T-helper 2 cell (primary cell): Measurements from ENCODE around the gene RAPGEF6.
A peak's percentile ranks its signal among the peaks of the same experiment; 100 is the strongest.
"Not testable (repeated sequence)": the region's sequence is repeated elsewhere in the genome, so short reads cannot be mapped to it uniquely, and the experiment has no call there.

Experiments
- DNase-seq, 5 experiments: peaks; one replicate each; pipeline versions ENCODE4 v3.0.0 to v3.0.0-alpha.2; 2012 to 2022

RAPGEF6 gene

GRCh38 chr5:131384173-131384572, 250.9 kb downstream of the RAPGEF6 start:
- DNase-seq, result peak in 1 of 5 experiments; percentile 41

DNA sequence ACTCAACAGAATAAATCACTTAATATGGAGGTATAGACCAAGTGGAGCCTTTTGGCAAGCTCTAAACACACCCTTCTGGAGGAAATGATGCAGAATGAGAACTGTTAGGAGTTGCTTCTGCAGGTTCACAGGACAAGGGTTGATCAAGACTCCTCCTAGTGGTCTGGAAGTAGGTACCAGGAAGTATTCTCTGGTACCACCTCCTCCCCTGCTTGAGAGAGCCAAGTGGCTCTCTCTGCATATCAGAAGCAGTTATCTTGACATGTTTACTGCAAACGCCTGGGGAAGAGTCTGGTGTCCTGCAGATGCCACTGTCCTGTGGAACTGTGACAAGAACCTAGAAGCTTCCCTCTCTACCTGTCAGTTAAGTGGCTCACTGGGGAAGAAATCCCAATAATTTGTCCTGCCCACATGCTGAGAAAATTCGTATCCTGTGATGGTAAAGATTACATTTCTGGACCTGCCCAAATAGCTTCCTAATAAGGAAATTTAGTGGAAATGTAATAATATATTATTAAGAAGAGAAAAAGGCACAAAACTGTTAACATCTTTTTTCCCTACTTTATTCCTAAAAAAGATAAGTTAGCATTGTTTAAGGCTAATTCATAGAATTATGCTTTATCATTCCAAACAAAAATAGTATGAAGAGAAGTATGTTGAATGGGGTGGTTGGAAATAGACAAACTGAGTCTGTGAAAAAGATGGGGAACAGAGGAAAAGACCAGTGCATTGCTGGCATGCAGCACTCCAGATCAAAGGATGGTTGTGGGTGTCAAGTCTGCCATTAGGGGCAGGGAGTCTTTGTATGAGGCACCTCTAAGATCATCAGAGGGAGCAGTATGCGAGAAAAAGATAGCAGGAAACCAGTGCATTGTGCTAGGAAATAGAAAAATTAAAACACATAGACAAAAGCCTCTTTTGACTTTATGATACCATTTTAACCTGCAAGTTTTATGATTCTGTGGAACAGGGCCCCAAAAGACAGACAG, 252.3 kb downstream of the RAPGEF6 start:
- DNase-seq, result peak in 3 of 5 experiments; percentile 35 to 95 (median 72)

GRCh38 chr5:131381777-131382176, 253.3 kb downstream of the RAPGEF6 start:
- peak in 1 of 5 experiments; percentile 62 for DNase-seq

- DNase-seq, result peak in 1 of 5 experiments; percentile 51
These were observed 254.0 kb downstream of the RAPGEF6 start for GRCh38 chr5:131381021-131381420.

DNA sequence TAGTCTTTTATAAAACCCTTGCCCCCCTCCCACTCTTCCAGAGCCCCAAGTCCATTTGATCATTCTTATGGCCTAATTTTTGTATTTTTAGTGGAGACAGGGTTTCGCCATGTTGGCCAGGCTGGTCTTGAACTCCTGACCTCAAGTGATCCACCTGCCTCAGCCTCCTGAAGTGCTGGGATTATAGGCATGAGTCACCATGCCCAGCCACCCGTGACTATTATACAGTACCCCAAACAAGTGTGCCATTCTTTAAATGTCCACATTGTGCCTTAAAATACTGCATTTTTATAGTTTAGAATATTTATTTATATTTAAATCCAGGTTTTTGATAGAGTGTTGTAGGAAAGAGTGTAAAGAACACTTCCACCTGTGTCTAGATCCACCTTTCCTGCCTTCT, 254.8 kb downstream of the RAPGEF6 start:
- not testable (repeated sequence) for DNase-seq

DNA sequence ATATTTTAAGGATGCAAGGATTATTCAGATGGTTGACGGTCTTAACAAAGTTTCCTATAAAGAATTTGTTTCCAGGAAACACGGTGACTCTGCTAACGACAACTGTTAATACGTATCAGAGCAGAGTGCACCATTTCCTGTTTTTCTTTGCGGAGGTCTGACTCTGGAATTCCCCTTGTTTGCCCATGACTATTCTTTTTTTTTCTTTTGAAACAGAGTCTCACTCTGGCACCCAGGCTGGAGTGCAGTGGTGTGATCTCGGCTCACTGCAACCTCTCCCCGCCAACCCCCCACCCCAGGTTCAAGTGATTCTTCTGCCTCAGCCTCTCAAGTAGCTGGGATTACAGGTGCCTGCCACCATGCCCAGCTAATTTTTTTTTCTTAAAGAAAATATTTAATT, 255.3 kb downstream of the RAPGEF6 start:
- peak; percentile 33 to 91 (median 67) for DNase-seq

DNA sequence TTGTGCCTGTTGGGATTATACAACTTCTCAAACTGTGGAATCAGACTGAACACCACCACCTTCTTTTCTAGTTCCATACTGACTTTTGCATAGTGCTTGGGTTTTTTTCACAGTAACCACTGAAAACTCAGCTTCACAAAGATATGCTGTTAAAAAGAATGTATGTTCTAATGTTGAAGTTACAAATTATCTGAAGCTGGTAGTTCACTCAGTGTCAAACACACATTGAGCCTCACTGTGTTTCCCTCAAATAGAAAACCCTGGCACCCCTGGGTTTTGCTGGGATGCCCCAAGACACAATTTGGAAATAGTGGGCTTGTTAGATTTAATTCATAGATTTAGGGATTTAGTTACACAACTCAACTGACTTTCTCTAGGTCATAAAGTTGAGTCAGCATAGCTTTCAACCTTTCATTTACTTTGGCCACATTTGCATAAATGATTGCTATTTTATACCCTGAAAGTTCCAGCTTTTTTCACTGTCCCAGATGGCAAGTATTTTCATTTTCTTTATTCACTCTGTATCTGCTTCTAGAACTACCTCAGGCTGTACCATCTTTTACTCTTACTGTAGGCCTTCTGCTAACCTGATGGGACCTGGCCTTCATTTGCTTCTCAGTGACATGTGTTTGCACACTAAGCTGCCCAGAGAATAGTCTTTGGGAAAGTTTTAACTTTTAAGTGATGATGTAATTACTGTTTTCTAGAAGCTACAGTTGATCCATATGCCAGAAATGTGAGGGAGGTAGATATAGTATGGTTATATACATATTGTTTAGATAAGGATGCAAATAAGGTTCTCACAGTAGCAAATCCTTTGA, 256.1 kb downstream of the RAPGEF6 start:
- peak in 2 of 5 experiments; percentile 34 to 42 for DNase-seq

DNA sequence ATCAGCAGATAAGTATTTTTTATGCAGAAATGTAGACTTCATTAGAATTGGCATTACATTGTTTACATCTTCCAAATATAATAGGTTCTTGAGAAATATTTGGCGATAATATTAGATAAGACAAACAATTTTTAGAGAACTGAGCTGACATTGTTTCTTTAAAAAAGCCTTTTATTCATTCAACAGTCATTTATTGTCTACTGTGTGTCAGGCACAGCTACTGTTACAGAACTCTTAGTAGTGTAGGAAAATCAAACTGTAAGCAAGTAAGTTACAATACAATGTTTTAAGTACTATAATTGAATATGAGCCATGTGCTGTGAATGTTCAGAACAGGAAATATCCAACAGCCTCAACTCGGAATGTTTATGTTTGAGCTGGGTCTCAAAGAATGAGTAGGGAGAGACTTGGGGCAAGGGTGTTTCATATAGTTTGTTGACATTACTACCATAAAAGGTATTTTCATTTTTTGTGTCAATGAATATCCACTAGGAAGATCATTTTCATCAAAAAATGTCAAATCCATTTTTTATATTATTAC, 257.2 kb downstream of the RAPGEF6 start:
- DNase-seq, result no peak

DNA sequence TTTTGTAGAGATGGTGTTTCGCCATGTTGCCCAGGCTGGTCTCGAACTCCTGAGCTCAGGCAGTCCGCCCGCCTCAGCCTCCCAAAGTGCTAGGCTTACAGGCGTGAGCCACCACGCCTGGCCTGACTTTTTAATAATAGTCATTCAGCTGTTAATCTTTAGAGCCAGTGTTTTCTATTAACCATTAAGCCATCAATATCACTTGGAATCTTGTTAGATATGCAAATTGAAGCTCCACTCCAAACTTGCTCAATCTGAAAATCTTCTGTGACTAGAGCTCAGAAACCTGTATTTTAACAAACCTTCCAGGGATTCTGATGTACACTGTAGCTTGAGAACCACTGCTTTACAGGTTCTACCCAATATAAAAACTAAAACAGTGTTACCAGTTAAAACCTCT, 257.7 kb downstream of the RAPGEF6 start:
- no peak for DNase-seq

DNA sequence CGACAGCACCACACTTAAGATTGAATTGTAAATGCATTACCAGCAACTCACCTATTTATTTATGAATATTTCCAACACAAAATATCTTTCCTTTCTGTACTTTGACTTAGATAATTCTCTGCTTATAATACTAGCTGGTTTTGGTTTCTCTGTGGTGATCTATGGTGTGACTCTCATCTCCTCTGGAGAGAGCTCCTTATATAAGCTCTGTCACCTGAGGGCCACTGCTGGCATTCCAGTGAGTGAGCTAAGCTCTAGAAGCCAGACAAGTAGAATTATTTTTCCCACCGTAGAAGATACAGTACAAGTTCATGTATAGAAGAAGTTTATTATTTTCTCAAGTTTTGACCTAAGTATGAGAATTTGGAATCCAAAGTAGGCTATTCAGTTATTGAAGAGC, 259.7 kb downstream of the RAPGEF6 start:
- DNase-seq, result peak in 2 of 5 experiments; percentile 13 to 52
